ENCODE data around the gene AK4. TPM values are rescaled to one million over a fixed set of nuclear protein-coding genes. Genes with fewer than 3 reads are reported as not detected.

AK4 gene
- total RNA-seq, 3 donors from 2014 or later (not counting 1 experiment from before 2014, with no cell fraction given): 0.32 to 1.6 (median 0.75) TPM

DNA sequence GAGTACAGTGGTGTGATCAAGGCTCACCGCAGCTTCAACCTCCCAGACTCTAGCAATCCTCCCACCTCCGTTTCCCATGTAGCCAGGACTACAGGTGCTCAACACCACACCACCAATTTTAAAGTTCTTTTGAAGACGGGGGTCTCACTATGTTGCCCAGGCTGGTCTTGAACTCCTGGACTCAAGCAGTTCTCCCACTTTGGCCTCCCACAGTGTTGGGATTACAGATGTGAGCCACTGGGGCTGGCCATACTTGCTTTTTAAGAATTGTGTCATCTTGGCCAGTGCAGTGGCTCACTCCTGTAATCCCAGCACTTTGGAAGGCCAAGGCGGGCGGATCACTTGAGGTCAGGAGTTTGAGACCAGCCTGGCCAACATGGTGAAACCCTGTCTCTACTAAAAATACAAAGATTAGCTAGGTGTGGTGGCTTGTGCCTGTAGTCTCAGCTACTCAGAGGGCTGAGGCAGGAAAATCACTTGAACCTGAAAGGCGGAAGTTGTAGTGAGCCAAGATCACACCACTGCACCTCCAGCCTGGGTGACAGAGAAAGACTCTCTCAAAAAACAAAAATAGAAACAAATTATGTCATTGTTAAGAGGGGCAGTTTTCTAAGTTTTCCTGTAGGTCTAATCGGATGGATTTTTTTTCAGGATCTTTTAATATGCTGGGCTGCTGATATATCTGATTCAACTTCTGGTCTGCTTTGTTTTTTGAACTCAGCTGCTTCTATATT is 18.7 kb downstream of the AK4 start:
- H3K9me3 Mint-ChIP-seq: no peaks in the 10 kb centered on the region
- H3K27me3 ChIP-seq (ENCODE audit: control insufficient read depth, insufficient read depth, low read length): no peaks in the 10 kb centered on the region
- no peak overlapping the region for H3K4me3 Mint-ChIP-seq
- H3K4me3 ChIP-seq (ENCODE audit: low read length): no peak overlapping the region
- H3K4me1 Mint-ChIP-seq: no peaks in the 10 kb centered on the region
- H3K36me3 ChIP-seq (ENCODE audit: control insufficient read depth, insufficient read depth, low read length): no peaks in the 10 kb centered on the region
- no peak for ATAC-seq
- no peak for TF ChIP-seq CTCF (IDR thresholded peaks at IDR 0.05)
- intact Hi-C loops (cut with micrococcal nuclease): no loop called here
- no peak overlapping the region for H3K27ac Mint-ChIP-seq
- no peak for DNase-seq
- no peaks in the 10 kb centered on the region for H3K4me1 ChIP-seq (ENCODE audit: control insufficient read depth, insufficient read depth, low read length)
- WGBS (ENCODE audit: insufficient coverage): 81% methylated on average over 4 of the region's 7 CpGs
- no peaks in the 10 kb centered on the region for H3K36me3 Mint-ChIP-seq
- no peaks in the 10 kb centered on the region for H3K9me3 ChIP-seq (ENCODE audit: control insufficient read depth, insufficient read depth, low read length)
- H3K27ac ChIP-seq (ENCODE audit: low read length): no peak overlapping the region
- H3K27me3 Mint-ChIP-seq (ENCODE audit: low read depth in 2 of 2): peaks cover 27 to 29% of the 10 kb centered on the region in 2 donors

GRCh38 chr1:65167586-65168242 is 19.7 kb downstream of the AK4 start:
- ATAC-seq (no peak), DNase-seq (no peak)
- Mint-ChIP-seq H3K4me1 (no peaks in the 10 kb centered on the region), H3K27ac (no peak overlapping the region), H3K27me3 (ENCODE audit: low read depth in 2 of 2) (peaks cover 26 to 27% of the 10 kb centered on the region in 2 donors), H3K4me3 (no peak overlapping the region), H3K9me3 (no peaks in the 10 kb centered on the region), H3K36me3 (no peaks in the 10 kb centered on the region)
- H3K27me3 ChIP-seq (ENCODE audit: control insufficient read depth, insufficient read depth, low read length): no peaks in the 10 kb centered on the region
- H3K36me3 ChIP-seq (ENCODE audit: control insufficient read depth, insufficient read depth, low read length): no peaks in the 10 kb centered on the region
- no peaks in the 10 kb centered on the region for H3K9me3 ChIP-seq (ENCODE audit: control insufficient read depth, insufficient read depth, low read length)
- intact Hi-C loops (cut with micrococcal nuclease): no loop called here
- H3K4me3 ChIP-seq (ENCODE audit: low read length): no peak overlapping the region
- no peak for TF ChIP-seq CTCF (IDR thresholded peaks at IDR 0.05)
- no peaks in the 10 kb centered on the region for H3K4me1 ChIP-seq (ENCODE audit: control insufficient read depth, insufficient read depth, low read length)
- WGBS (ENCODE audit: insufficient coverage): 97% methylated on average over 5 of the region's 5 CpGs
- no peak overlapping the region for H3K27ac ChIP-seq (ENCODE audit: low read length)

GRCh38 chr1:65168867-65169266 is 20.9 kb downstream of the AK4 start:
- TF ChIP-seq CTCF (IDR thresholded peaks at IDR 0.05): no peak
- Histone ChIP-seq H3K4me3 (ENCODE audit: low read length) (no peak overlapping the region), H3K27ac (ENCODE audit: low read length) (no peak overlapping the region), H3K27me3 (ENCODE audit: control insufficient read depth, insufficient read depth, low read length) (no peaks in the 10 kb centered on the region), H3K9me3 (ENCODE audit: control insufficient read depth, insufficient read depth, low read length) (no peaks in the 10 kb centered on the region), H3K36me3 (ENCODE audit: control insufficient read depth, insufficient read depth, low read length) (no peaks in the 10 kb centered on the region), H3K4me1 (ENCODE audit: control insufficient read depth, insufficient read depth, low read length) (no peaks in the 10 kb centered on the region)
- Mint-ChIP-seq H3K27ac (no peak overlapping the region), H3K27me3 (ENCODE audit: low read depth in 2 of 2) (peaks cover 16 to 20% of the 10 kb centered on the region in 2 donors), H3K4me1 (no peaks in the 10 kb centered on the region), H3K36me3 (no peaks in the 10 kb centered on the region), H3K4me3 (no peak overlapping the region), H3K9me3 (no peaks in the 10 kb centered on the region)
- intact Hi-C loops (cut with micrococcal nuclease): no loop called here
- no peak for ATAC-seq
- no peak for DNase-seq
- WGBS (ENCODE audit: insufficient coverage): 90% methylated on average over 2 of the region's 4 CpGs

Data from natural killer cell (primary cell).